GM23248 (cell line): ENCODE measurements around the gene TRIM63. TPM values are rescaled to one million over a fixed set of nuclear protein-coding genes. Genes with fewer than 3 reads are reported as not detected.

ENCODE experiments used
- DNase-seq: peaks from one replicate; pipeline ENCODE4 v3.0.0-alpha.2; 2015
- H2AFZ ChIP-seq: fragments of 200-600 bp; sonication (generic); 2 replicates; pipeline ENCODE4 v1.6.1; 2016; ENCODE audit warnings: antibody characterized with exemption
- H3F3A ChIP-seq: fragments of 200-600 bp; sonication (generic); 2 replicates; pipeline ENCODE4 v1.6.1; 2016; ENCODE audit warnings: mild to moderate bottlenecking, antibody characterized with exemption, mixed run types; ENCODE audit not compliant: insufficient read depth
- H3K27ac ChIP-seq: fragments of 200-600 bp; sonication (generic); 2 replicates; pipeline ENCODE4 v1.5.1; 2016; ENCODE audit warnings: mild to moderate bottlenecking
- H3K27me3 ChIP-seq: fragments of 200-600 bp; sonication (generic); replicated peaks from 2 replicates; pipeline ENCODE4 v1.6.1; 2016; ENCODE audit warnings: mild to moderate bottlenecking; ENCODE audit not compliant: insufficient read depth
- H3K36me3 ChIP-seq: fragments of 200-600 bp; sonication (generic); 2 replicates; pipeline ENCODE4 v1.6.1; 2016; ENCODE audit warnings: low read depth, mild to moderate bottlenecking
- H3K4me1 ChIP-seq: fragments of 200-600 bp; sonication (generic); 2 replicates; pipeline ENCODE4 v1.6.1; 2016; ENCODE audit warnings: mild to moderate bottlenecking; ENCODE audit not compliant: insufficient read depth
- H3K4me2 ChIP-seq: fragments of 200-600 bp; sonication (generic); one replicate; pipeline ENCODE4 v1.6.1; 2016; ENCODE audit warnings: mild to moderate bottlenecking; ENCODE audit not compliant: unreplicated experiment
- H3K4me3 ChIP-seq: fragments of 200-600 bp; sonication (generic); 2 replicates; pipeline ENCODE4 v1.5.1; 2016; ENCODE audit warnings: mild to moderate bottlenecking
- H3K79me2 ChIP-seq: fragments of 200-600 bp; sonication (generic); 2 replicates; pipeline ENCODE4 v1.6.1; 2016; ENCODE audit warnings: mild to moderate bottlenecking; ENCODE audit not compliant: insufficient read depth
- H3K9ac ChIP-seq: fragments of 200-600 bp; sonication (generic); 2 replicates; pipeline ENCODE4 v1.6.1; 2016; ENCODE audit warnings: mild to moderate bottlenecking
- H3K9me2 ChIP-seq: fragments of 200-600 bp; sonication (generic); 2 replicates; pipeline ENCODE4 v1.6.1; 2016; ENCODE audit warnings: mixed run types, mild to moderate bottlenecking, moderate library complexity; ENCODE audit not compliant: insufficient read depth
- H3K9me3 ChIP-seq: fragments of 200-600 bp; sonication (generic); one replicate; pipeline ENCODE4 v1.6.1; 2017; ENCODE audit warnings: low read depth
- H4K20me1 ChIP-seq: fragments of 200-600 bp; sonication (generic); 2 replicates; pipeline ENCODE4 v1.6.0; 2016; ENCODE audit not compliant: insufficient read depth
- EZH2 ChIP-seq: fragments of 200-600 bp; sonication (generic); IDR thresholded peaks from 2 replicates; pipeline ENCODE4 v1.6.1; 2018; ENCODE audit warnings: antibody characterized with exemption, mild to moderate bottlenecking; ENCODE audit not compliant: insufficient read depth, poor library complexity, severe bottlenecking
- EZH2phosphoT487 ChIP-seq: fragments of 200-600 bp; sonication (generic); IDR thresholded peaks from 2 replicates; pipeline ENCODE4 v1.6.1; 2018; ENCODE audit warnings: antibody characterized with exemption, moderate library complexity, mild to moderate bottlenecking, low read depth; ENCODE audit not compliant: insufficient read depth
- WGBS, 2 experiments: methylation state at CpG; one replicate each; pipeline ENCODE4 v1.1.6; 2015 to 2017; ENCODE audit warnings: low lambda C conversion rate in 2 of 2, low coverage in 1 of 2; ENCODE audit errors: missing lambda C conversion rate in 2 of 2; 5-methylcytosine and 5-hydroxymethylcytosine counted together
- in situ Hi-C: fragments of 300-500 bp; cut with MboI; formaldehyde crosslinking; loops from 2 replicates; pipeline ENCODE4 v1.15.0; 2020
- polyA plus RNA-seq: library from polyadenylated mRNA; unstranded; fragments of >200 nt; fragmentation: Nextera tagmentation; extraction: Ambion mirVana; gene quantifications from 2 replicates; pipeline ENCODE4 v1.2.1, GENCODE V29; 2016
- total RNA-seq: library from RNA; depleted of rRNA; stranded (reverse); fragments of >200 nt; shearing (Covaris generic); gene quantifications from 2 replicates; pipeline ENCODE4 v1.2.3, GENCODE V29; 2014

TRIM63 gene
- total and polyA plus RNA-seq, 2 experiments from 2014 or later: not detected

GRCh38 chr1:26032656-26033357 lies 34.6 kb downstream of the TRIM63 start:
- no peak overlapping the region for H3K4me3 ChIP-seq
- no peaks in the 10 kb centered on the region for H3K27me3 ChIP-seq
- no peak overlapping the region for H3K9ac ChIP-seq
- no peaks in the 10 kb centered on the region for H3K79me2 ChIP-seq
- in situ Hi-C loops: no loop called here
- no peak for DNase-seq
- H3F3A ChIP-seq: 0 out of 2 replicates have a peak, but pooled peaks cover 13% of the 10 kb centered on the region
- H3K9me2 ChIP-seq: no peaks in the 10 kb centered on the region
- H3K27ac ChIP-seq: no peak overlapping the region
- no peak overlapping the region for H3K4me2 ChIP-seq
- no peaks in the 10 kb centered on the region for H3K9me3 ChIP-seq
- WGBS, 2 experiments: 77 to 80% methylated on average over 12 of the region's 12 CpGs
- H3K4me1 ChIP-seq: peaks cover 24% of the 10 kb centered on the region
- H3K36me3 ChIP-seq: no peaks in the 10 kb centered on the region
- H4K20me1 ChIP-seq: no peaks in the 10 kb centered on the region
- TF ChIP-seq EZH2 (no peak), EZH2phosphoT487 (no peak)
- H2AFZ ChIP-seq: no peak overlapping the region

DNA sequence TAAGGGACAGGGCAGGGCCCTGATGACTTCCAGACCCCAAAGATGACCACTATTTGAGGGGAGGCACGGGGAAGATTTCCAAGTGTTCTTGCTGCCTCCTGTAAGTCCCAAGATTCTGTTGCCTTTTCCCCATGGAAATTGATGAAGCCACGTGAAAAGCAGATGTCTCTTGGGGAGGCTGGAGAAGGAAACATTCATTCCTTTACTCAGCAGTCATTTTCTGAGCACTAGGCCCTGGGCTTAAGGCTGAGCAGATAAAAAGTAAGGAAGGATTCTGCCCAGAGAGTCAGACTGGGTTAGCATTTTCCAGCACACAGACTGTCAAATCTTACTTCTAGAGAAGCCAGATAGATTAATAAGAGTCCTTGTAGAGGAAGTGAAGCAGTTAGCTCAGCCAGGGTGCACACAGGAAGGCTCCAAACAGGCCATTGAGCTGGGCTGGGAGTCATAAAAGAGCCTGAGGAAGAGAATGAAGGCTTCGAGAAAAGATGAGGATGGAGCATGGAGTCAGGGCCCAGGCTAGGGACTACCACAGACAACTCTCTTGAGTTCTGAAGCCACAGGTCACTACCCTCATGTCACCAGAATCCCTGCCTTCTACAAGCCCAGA lies 35.7 kb downstream of the TRIM63 start:
- 33 to 47% methylated on average over 3 of the region's 3 CpGs for WGBS, 2 experiments
- Histone ChIP-seq H4K20me1 (no peaks in the 10 kb centered on the region), H3K27me3 (no peaks in the 10 kb centered on the region), H3K36me3 (no peaks in the 10 kb centered on the region), H3F3A (0 out of 2 replicates have a peak, but pooled peaks cover 13% of the 10 kb centered on the region), H3K79me2 (no peaks in the 10 kb centered on the region), H2AFZ (peak overlapping the region; percentile 75), H3K9ac (peak overlapping the region; percentile 62), H3K27ac (peak overlapping the region; percentile 67), H3K4me3 (no peak overlapping the region), H3K9me3 (no peaks in the 10 kb centered on the region), H3K4me2 (peak overlapping the region; percentile 14), H3K9me2 (no peaks in the 10 kb centered on the region), H3K4me1 (peaks cover 29% of the 10 kb centered on the region)
- in situ Hi-C loops: no loop called here
- peak; percentile 77 for DNase-seq
- TF ChIP-seq EZH2phosphoT487 (no peak), EZH2 (no peak)

DNA sequence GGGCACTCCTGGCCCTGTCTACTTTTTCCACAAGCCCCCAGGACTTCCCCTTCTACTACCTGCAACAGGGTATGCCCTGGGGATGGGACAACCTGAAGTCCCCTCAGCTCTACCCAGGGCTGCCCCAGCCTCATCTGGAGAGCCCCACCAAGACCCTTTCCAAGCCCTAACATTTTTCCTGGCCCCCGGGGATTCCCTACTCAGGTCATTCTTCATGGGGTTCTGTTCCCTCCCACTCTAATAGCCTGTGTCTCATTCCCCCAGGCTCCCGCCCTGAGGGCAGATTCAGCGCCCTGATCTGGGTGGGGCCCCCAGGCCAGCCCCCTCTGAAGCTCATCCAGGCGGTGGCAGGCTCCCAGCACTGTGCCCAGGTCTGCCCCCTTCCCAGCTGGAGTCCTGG lies 36.2 kb downstream of the TRIM63 start:
- TF ChIP-seq EZH2 (no peak), EZH2phosphoT487 (no peak)
- no peak overlapping the region for H3K4me3 ChIP-seq
- peak overlapping the region; percentile 62 for H3K9ac ChIP-seq
- H3K36me3 ChIP-seq: no peaks in the 10 kb centered on the region
- peaks cover 25% of the 10 kb centered on the region for H3K4me1 ChIP-seq
- H3F3A ChIP-seq: 0 out of 2 replicates have a peak, but pooled peaks cover 13% of the 10 kb centered on the region
- H3K79me2 ChIP-seq: no peaks in the 10 kb centered on the region
- no peaks in the 10 kb centered on the region for H3K27me3 ChIP-seq
- H3K9me3 ChIP-seq: no peaks in the 10 kb centered on the region
- peak overlapping the region; percentile 67 for H3K27ac ChIP-seq
- in situ Hi-C loops: no loop called here
- peak overlapping the region; percentile 75 for H2AFZ ChIP-seq
- no peak for DNase-seq
- H4K20me1 ChIP-seq: no peaks in the 10 kb centered on the region
- WGBS, 2 experiments: 42 to 62% methylated on average over 4 of the region's 4 CpGs
- H3K9me2 ChIP-seq: no peaks in the 10 kb centered on the region
- H3K4me2 ChIP-seq: peak overlapping the region; percentile 14

DNA sequence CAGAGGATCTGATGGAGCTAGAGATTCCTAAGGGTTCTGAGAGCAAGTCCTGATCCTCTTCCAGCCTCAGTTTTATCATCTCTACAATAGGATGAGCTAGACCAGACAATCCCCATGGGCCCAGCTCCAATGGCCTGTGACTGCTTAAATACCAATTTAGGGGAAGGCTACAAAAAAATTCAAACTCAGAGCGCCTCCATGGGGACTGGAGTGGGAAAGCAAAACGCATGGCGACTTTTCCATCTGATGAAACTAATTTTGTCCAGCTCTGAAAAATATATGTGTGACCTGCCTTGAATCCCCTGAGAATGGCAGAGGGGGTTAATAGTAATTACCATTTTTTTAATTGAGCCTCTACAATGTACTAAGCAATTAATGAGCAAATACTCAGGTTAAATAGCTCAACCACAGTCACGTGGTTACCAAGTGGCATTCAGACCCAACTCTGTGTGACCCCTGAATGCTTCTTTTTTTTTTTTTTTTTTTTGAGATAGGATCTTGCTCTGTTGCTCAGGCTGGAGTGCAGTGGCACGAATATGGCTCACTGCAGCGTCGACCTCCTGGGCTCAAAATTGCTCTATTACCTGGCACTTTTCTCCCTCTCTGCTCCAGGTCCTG lies 37.5 kb downstream of the TRIM63 start:
- TF ChIP-seq EZH2phosphoT487 (no peak), EZH2 (no peak)
- Histone ChIP-seq H3K27ac (no peak overlapping the region), H3K36me3 (no peaks in the 10 kb centered on the region), H3K9me3 (no peaks in the 10 kb centered on the region), H3K9me2 (no peaks in the 10 kb centered on the region), H3K4me3 (no peak overlapping the region), H3F3A (0 out of 2 replicates have a peak, but pooled peaks cover 13% of the 10 kb centered on the region), H2AFZ (no peak overlapping the region), H3K4me2 (no peak overlapping the region), H3K9ac (no peak overlapping the region), H3K27me3 (no peaks in the 10 kb centered on the region), H3K79me2 (no peaks in the 10 kb centered on the region), H4K20me1 (no peaks in the 10 kb centered on the region), H3K4me1 (peaks cover 24% of the 10 kb centered on the region)
- in situ Hi-C loops: no loop called here
- WGBS, 2 experiments: 87 to 93% methylated on average over 6 to 7 of the region's 7 CpGs
- DNase-seq: no peak
